Keratinocyte (primary cell): ENCODE results near the gene MRAP. TPM values are rescaled to one million over a fixed set of nuclear protein-coding genes. Genes with fewer than 3 reads are reported as not detected.

ENCODE experiments used
- DNase-seq: peaks from one replicate; pipeline ENCODE4 v3.0.0-alpha.2; 2011; ENCODE audit warnings: low read depth, missing footprints, low spot score
- FAIRE-seq: peaks from 2 replicates; lab custom pipeline; 2011; peaks lifted over from hg19 to GRCh38; lab: Jason Lieb, UNC
- H2AFZ ChIP-seq: 2 replicates; pipeline ENCODE4 v1.6.0; 2012; ENCODE audit warnings: low read length, control low read depth, inconsistent platforms; ENCODE audit not compliant: control insufficient read depth
- H3K27ac ChIP-seq: 2 replicates; pipeline ENCODE4 v1.5.1; 2011; ENCODE audit warnings: low read length; ENCODE audit not compliant: control insufficient read depth, insufficient read depth
- H3K27me3 ChIP-seq: 3 replicates; pipeline ENCODE4 v1.6.0; 2011; ENCODE audit warnings: low read length; ENCODE audit not compliant: control insufficient read depth, insufficient read depth; ENCODE audit errors: extremely low read depth
- H3K36me3 ChIP-seq, 2 experiments: 2 replicates in 1 of 2; 3 replicates in 1 of 2; pipeline ENCODE4 v1.5.1; 2011; ENCODE audit warnings: low read length in 2 of 2, mild to moderate bottlenecking in 1 of 2; ENCODE audit not compliant: control insufficient read depth in 2 of 2, insufficient read depth in 2 of 2; ENCODE audit errors: extremely low read depth in 1 of 2
- H3K4me1 ChIP-seq: 3 replicates; pipeline ENCODE4 v1.5.1; 2011; ENCODE audit warnings: low read length; ENCODE audit not compliant: control insufficient read depth, insufficient read depth; ENCODE audit errors: extremely low read depth
- H3K4me2 ChIP-seq: 3 replicates; pipeline ENCODE4 v1.6.0; 2011; ENCODE audit warnings: low read depth, low read length; ENCODE audit not compliant: control insufficient read depth, insufficient read depth; ENCODE audit errors: extremely low read depth
- H3K4me3 ChIP-seq, 3 experiments: fragments of 200-600 bp in 1 of 3; sonication (generic) in 1 of 3; 2 replicates in 2 of 3; 3 replicates in 1 of 3; pipeline ENCODE4 v1.5.1; 2011 to 2016; ENCODE audit warnings: low read length in 3 of 3, mild to moderate bottlenecking in 3 of 3, control low read depth in 2 of 3, inconsistent platforms in 1 of 3, low read depth in 1 of 3, mixed read lengths in 1 of 3, mixed run types in 1 of 3, moderate library complexity in 1 of 3; ENCODE audit not compliant: control insufficient read depth in 2 of 3, insufficient read depth in 2 of 3; ENCODE audit errors: extremely low read depth in 1 of 3
- H3K79me2 ChIP-seq: 2 replicates; pipeline ENCODE4 v1.6.0; 2012; ENCODE audit warnings: low read length; ENCODE audit not compliant: control insufficient read depth, insufficient read depth
- H3K9ac ChIP-seq: 3 replicates; pipeline ENCODE4 v1.6.0; 2011; ENCODE audit warnings: low read length; ENCODE audit not compliant: control insufficient read depth, insufficient read depth; ENCODE audit errors: extremely low read depth
- H3K9me1 ChIP-seq: 3 replicates; pipeline ENCODE4 v1.6.0; 2011; ENCODE audit warnings: low read length; ENCODE audit not compliant: control insufficient read depth, insufficient read depth; ENCODE audit errors: extremely low read depth
- H3K9me3 ChIP-seq: 2 replicates; pipeline ENCODE4 v1.5.1; 2012; ENCODE audit warnings: low read depth, low read length; ENCODE audit not compliant: control insufficient read depth
- H4K20me1 ChIP-seq: 3 replicates; pipeline ENCODE4 v1.6.0; 2011; ENCODE audit warnings: low read length; ENCODE audit not compliant: control insufficient read depth, insufficient read depth; ENCODE audit errors: extremely low read depth
- EZH2 ChIP-seq: IDR thresholded peaks from one replicate; pipeline ENCODE4 v1.6.1; 2012; ENCODE audit warnings: inconsistent platforms, mild to moderate bottlenecking, low read length, moderate library complexity
- dilution Hi-C: fragments of 300-500 bp; cut with MboI; formaldehyde crosslinking; loops from one replicate; pipeline ENCODE4 v1.7.0; 2020; ENCODE audit warnings: low sequenced_read_pairs; ENCODE audit not compliant: extremely low pct_ligation_motif_present
- polyA plus RNA-seq, 5 experiments: library from polyadenylated mRNA; depleted of rRNA in 3 of 5; stranded (reverse) in 3 of 5; stranded (forward) in 1 of 5; unstranded in 1 of 5; fragments of >200 nt; gene quantifications; 1 replicate in 1 of 5; 2 replicates in 3 of 5; 3 replicates in 1 of 5; pipeline versions ENCODE4 v1.2.1 to v1.2.3, GENCODE V29; 2011 to 2012; ENCODE audit warnings: missing spikeins in 2 of 5, low read depth in 1 of 5, low replicate concordance in 1 of 5
- TF ChIP-seq, protein P1 (sequence below), 3 experiments: IDR thresholded peaks in 1 of 3; conservative IDR thresholded peaks in 1 of 3; optimal IDR thresholded peaks in 1 of 3; 2 replicates in 2 of 3; 3 replicates in 1 of 3; pipeline versions ENCODE3 to v1.5.1; 2011; ENCODE audit warnings: low read length in 3 of 3, mild to moderate bottlenecking in 3 of 3, moderate library complexity in 2 of 3, control low read depth in 1 of 3, inconsistent platforms in 1 of 3; ENCODE audit not compliant: insufficient read depth in 2 of 3; ENCODE audit errors: extremely low read depth in 1 of 3

MRAP gene
- polyA plus RNA-seq, 1 donor (not counting 4 experiments of a cell fraction or from before 2014, with no cell fraction given): not detected

DNA sequence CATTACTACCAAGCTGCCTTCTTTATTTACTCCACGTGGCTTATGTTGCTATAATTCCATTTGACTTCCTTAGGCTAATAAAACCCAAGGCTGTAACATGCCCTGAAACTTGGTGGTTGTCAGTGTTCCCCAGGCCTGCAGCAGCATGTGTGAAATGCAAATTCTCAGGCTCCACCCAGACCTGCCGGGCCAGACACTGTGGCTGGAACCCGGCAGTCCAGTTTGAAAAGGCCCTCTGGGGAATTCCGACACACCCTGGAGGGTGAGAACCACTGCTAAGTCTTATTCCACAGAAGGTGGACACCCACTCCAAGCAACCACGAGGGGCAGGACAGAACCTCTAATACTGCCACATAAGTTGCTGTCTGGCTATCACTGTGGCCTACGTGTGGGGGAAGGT is 52.8 kb downstream of the MRAP start:
- Histone ChIP-seq H3K36me3 (peaks cover 62 to 86% of the 10 kb centered on the region in 2 experiments), H3K79me2 (peaks cover 15% of the 10 kb centered on the region)

DNA sequence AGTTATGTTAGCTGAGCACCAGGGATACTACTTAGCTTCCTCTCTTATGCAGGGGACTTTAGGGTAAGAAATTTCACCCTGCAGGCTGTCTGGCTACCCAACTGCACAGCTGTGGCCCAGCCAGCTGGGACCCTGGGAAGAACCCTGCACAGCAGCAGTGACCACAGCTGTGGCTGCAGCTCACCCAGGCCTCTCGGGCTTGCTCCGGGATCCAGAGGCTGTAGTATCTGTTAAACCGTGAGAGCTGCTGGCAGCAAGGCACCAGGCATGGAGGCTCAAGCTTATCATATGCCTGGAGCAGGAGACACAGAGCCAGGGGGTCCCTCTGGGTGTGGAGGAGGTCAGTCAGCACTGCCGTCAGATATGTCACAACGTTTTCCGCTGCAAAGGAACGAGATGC is 53.9 kb downstream of the MRAP start:
- H3K4me2 ChIP-seq: no peak overlapping the region
- FAIRE-seq: no peak
- no peak for DNase-seq
- no peak overlapping the region for H2AFZ ChIP-seq
- no peak overlapping the region for H3K9ac ChIP-seq
- peaks cover 13% of the 10 kb centered on the region for H3K4me1 ChIP-seq
- H3K4me3 ChIP-seq: no peak overlapping the region
- H3K27me3 ChIP-seq: no peaks in the 10 kb centered on the region
- H3K9me3 ChIP-seq: no peaks in the 10 kb centered on the region
- peaks cover 57 to 84% of the 10 kb centered on the region in 2 experiments for H3K36me3 ChIP-seq
- dilution Hi-C loops: no loop called here
- H3K27ac ChIP-seq: no peak overlapping the region
- H3K9me1 ChIP-seq: no peaks in the 10 kb centered on the region
- TF ChIP-seq, protein P1, sequence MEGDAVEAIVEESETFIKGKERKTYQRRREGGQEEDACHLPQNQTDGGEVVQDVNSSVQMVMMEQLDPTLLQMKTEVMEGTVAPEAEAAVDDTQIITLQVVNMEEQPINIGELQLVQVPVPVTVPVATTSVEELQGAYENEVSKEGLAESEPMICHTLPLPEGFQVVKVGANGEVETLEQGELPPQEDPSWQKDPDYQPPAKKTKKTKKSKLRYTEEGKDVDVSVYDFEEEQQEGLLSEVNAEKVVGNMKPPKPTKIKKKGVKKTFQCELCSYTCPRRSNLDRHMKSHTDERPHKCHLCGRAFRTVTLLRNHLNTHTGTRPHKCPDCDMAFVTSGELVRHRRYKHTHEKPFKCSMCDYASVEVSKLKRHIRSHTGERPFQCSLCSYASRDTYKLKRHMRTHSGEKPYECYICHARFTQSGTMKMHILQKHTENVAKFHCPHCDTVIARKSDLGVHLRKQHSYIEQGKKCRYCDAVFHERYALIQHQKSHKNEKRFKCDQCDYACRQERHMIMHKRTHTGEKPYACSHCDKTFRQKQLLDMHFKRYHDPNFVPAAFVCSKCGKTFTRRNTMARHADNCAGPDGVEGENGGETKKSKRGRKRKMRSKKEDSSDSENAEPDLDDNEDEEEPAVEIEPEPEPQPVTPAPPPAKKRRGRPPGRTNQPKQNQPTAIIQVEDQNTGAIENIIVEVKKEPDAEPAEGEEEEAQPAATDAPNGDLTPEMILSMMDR (optimal IDR thresholded peaks at IDR 0.05 in 1 of 3, IDR thresholded peaks at IDR 0.05 in 1 of 3, conservative IDR thresholded peaks at IDR 0.05 in 1 of 3; ENCODE audit: extremely low read depth in 1 of 3, insufficient read depth in 2 of 3, low read length in 3 of 3): no peak
- peaks cover 8% of the 10 kb centered on the region for H3K79me2 ChIP-seq
- H4K20me1 ChIP-seq: peaks cover 6% of the 10 kb centered on the region

More for the DNA sequence above, 52.8 kb downstream of the MRAP start:
- TF ChIP-seq EZH2: no peak
- TF ChIP-seq, protein P1 (optimal IDR thresholded peaks at IDR 0.05 in 1 of 3, IDR thresholded peaks at IDR 0.05 in 1 of 3, conservative IDR thresholded peaks at IDR 0.05 in 1 of 3; ENCODE audit: extremely low read depth in 1 of 3, insufficient read depth in 2 of 3, low read length in 3 of 3): peak; percentile 20 to 28 (median 23)
- Histone ChIP-seq H3K4me1 (peaks cover 13% of the 10 kb centered on the region), H3K9me3 (no peaks in the 10 kb centered on the region), H2AFZ (no peak overlapping the region), H3K4me3 (no peak overlapping the region), H3K4me2 (peak overlapping the region; percentile 42), H4K20me1 (peaks cover 6% of the 10 kb centered on the region), H3K9me1 (no peaks in the 10 kb centered on the region), H3K27ac (peak overlapping the region; percentile 62), H3K27me3 (no peaks in the 10 kb centered on the region), H3K9ac (peak overlapping the region; percentile 24)
- peak; percentile 71 for FAIRE-seq
- dilution Hi-C loops: no loop called here
- peak; percentile 30 for DNase-seq
